H9 (cell line): Measurements from ENCODE around the gene ZFPM1. TPM values are rescaled to one million over a fixed set of nuclear protein-coding genes. Genes with fewer than 3 reads are reported as not detected.

Experiments used
- DNase-seq: peaks from one replicate; pipeline ENCODE4 v3.0.0-alpha.2; 2017
- H2AFZ ChIP-seq: one replicate; pipeline ENCODE4 v1.6.1; 2013; ENCODE audit warnings: mild to moderate bottlenecking, low read length, control low read depth, moderate library complexity
- H2AK5ac ChIP-seq: 2 replicates; pipeline ENCODE4 v1.6.1; 2013; ENCODE audit warnings: low read length, control low read depth, mixed read lengths; ENCODE audit not compliant: insufficient read length
- H2BK120ac ChIP-seq: one replicate; pipeline ENCODE4 v1.6.1; 2013; ENCODE audit warnings: low read depth, mild to moderate bottlenecking, low read length, control low read depth, inconsistent platforms; ENCODE audit not compliant: poor library complexity, severe bottlenecking
- H2BK12ac ChIP-seq: 2 replicates; pipeline ENCODE4 v1.6.1; 2013; ENCODE audit warnings: low read length, control low read depth, mixed read lengths, low read depth; ENCODE audit not compliant: insufficient read length
- H2BK15ac ChIP-seq: 2 replicates; pipeline ENCODE4 v1.6.1; 2013; ENCODE audit warnings: low read depth, low read length, control low read depth
- H2BK20ac ChIP-seq: one replicate; pipeline ENCODE4 v1.6.1; 2013; ENCODE audit warnings: low read depth, mild to moderate bottlenecking, low read length, control low read depth, inconsistent platforms; ENCODE audit not compliant: poor library complexity, severe bottlenecking
- H2BK5ac ChIP-seq: 2 replicates; pipeline ENCODE4 v1.6.1; 2013; ENCODE audit warnings: low read length, control low read depth, mixed read lengths; ENCODE audit not compliant: insufficient read length
- H3K14ac ChIP-seq: 2 replicates; pipeline ENCODE4 v1.6.1; 2013; ENCODE audit warnings: low read length, control low read depth; ENCODE audit not compliant: insufficient read depth
- H3K18ac ChIP-seq: 2 replicates; pipeline ENCODE4 v1.6.1; 2013; ENCODE audit warnings: low read depth, mild to moderate bottlenecking, mixed read lengths, low read length, control low read depth; ENCODE audit not compliant: insufficient read length
- H3K23ac ChIP-seq: 2 replicates; pipeline ENCODE4 v1.6.1; 2013; ENCODE audit warnings: low read length, control low read depth, mixed read lengths, low read depth; ENCODE audit not compliant: insufficient read length
- H3K23me2 ChIP-seq: 2 replicates; pipeline ENCODE4 v1.6.1; 2013; ENCODE audit warnings: low read depth, mild to moderate bottlenecking, mixed read lengths, low read length, control low read depth; ENCODE audit not compliant: insufficient read length, poor library complexity, severe bottlenecking
- H3K27ac ChIP-seq: 2 replicates; pipeline ENCODE4 v1.5.1; 2013; ENCODE audit warnings: low read length, control low read depth, mixed read lengths, low read depth; ENCODE audit not compliant: insufficient read length
- H3K27me3 ChIP-seq: 2 replicates; pipeline ENCODE4 v1.6.1; 2013; ENCODE audit warnings: low read length, control low read depth, inconsistent platforms; ENCODE audit not compliant: insufficient read depth
- H3K4ac ChIP-seq: 2 replicates; pipeline ENCODE4 v1.6.1; 2013; ENCODE audit warnings: low read depth, mild to moderate bottlenecking, control low read depth, inconsistent platforms, low read length, moderate library complexity
- H3K4me1 ChIP-seq: 2 replicates; pipeline ENCODE4 v1.6.1; 2013; ENCODE audit warnings: low read length, control low read depth, inconsistent platforms; ENCODE audit not compliant: insufficient read depth
- H3K4me2 ChIP-seq: 2 replicates; pipeline ENCODE4 v1.6.1; 2013; ENCODE audit warnings: low read length, control low read depth, mixed read lengths; ENCODE audit not compliant: insufficient read length, insufficient read depth
- H3K56ac ChIP-seq: 2 replicates; pipeline ENCODE4 v1.6.1; 2013; ENCODE audit warnings: low read depth, mild to moderate bottlenecking, mixed read lengths, low read length, control low read depth; ENCODE audit not compliant: insufficient read length
- H3K79me1 ChIP-seq: 2 replicates; pipeline ENCODE4 v1.6.1; 2013; ENCODE audit warnings: low read depth, mild to moderate bottlenecking, moderate library complexity, low read length, control low read depth, inconsistent platforms; ENCODE audit not compliant: insufficient read depth, poor library complexity, severe bottlenecking
- H3K79me2 ChIP-seq: 2 replicates; pipeline ENCODE4 v1.6.1; 2013; ENCODE audit warnings: low read length, control low read depth, inconsistent platforms; ENCODE audit not compliant: insufficient read depth
- H3K9ac ChIP-seq: 2 replicates; pipeline ENCODE4 v1.6.1; 2013; ENCODE audit warnings: low read length, control low read depth, mixed read lengths; ENCODE audit not compliant: insufficient read length; ENCODE audit errors: extremely low read depth
- H3K9me3 ChIP-seq: one replicate; pipeline ENCODE4 v1.6.1; 2013; ENCODE audit warnings: low read depth, low read length, inconsistent platforms; ENCODE audit not compliant: control insufficient read depth
- H3T11ph ChIP-seq: one replicate; pipeline ENCODE4 v1.6.1; 2013; ENCODE audit warnings: mild to moderate bottlenecking, low read length, control low read depth, inconsistent platforms
- H4K20me1 ChIP-seq: one replicate; pipeline ENCODE4 v1.6.1; 2013; ENCODE audit not compliant: control insufficient read depth, insufficient read length, insufficient read depth
- H4K5ac ChIP-seq: 2 replicates; pipeline ENCODE4 v1.6.1; 2013; ENCODE audit warnings: low read depth, mild to moderate bottlenecking, mixed read lengths, low read length, control low read depth; ENCODE audit not compliant: insufficient read length
- H4K8ac ChIP-seq: replicated peaks from 2 replicates; pipeline ENCODE4 v1.6.1; 2013; ENCODE audit warnings: low read length, control low read depth, mixed read lengths, low read depth; ENCODE audit not compliant: insufficient read length
- H4K91ac ChIP-seq: 2 replicates; pipeline ENCODE4 v1.6.1; 2013; ENCODE audit warnings: low read depth, mild to moderate bottlenecking, moderate library complexity, mixed read lengths, low read length, control low read depth; ENCODE audit not compliant: insufficient read length
- H3K27ac Mint-ChIP-seq, 3 experiments: 2 replicates in 2 of 3; 3 replicates in 1 of 3; pipeline ENCODE4 v1.8.0; 2020 to 2021; ENCODE audit warnings: mixed read lengths in 3 of 3, mild to moderate bottlenecking in 1 of 3, moderate library complexity in 1 of 3
- H3K27me3 Mint-ChIP-seq: 2 replicates; pipeline ENCODE4 v1.8.0; 2021; ENCODE audit warnings: low read depth, mild to moderate bottlenecking, moderate library complexity, mixed read lengths
- H3K36me3 Mint-ChIP-seq, 3 experiments: 2 replicates in 2 of 3; 3 replicates in 1 of 3; pipeline ENCODE4 v1.8.0; 2020 to 2021; ENCODE audit warnings: low read depth in 3 of 3, mixed read lengths in 3 of 3; ENCODE audit not compliant: insufficient read depth in 1 of 3
- H3K4me1 Mint-ChIP-seq, 2 experiments: 2 replicates each; pipeline ENCODE4 v1.8.0; 2020; ENCODE audit warnings: mixed read lengths in 2 of 2
- H3K4me3 Mint-ChIP-seq, 2 experiments: 2 replicates in 1 of 2; 3 replicates in 1 of 2; pipeline ENCODE4 v1.8.0; 2020 to 2021; ENCODE audit warnings: mild to moderate bottlenecking in 2 of 2, mixed read lengths in 2 of 2, moderate library complexity in 1 of 2
- H3K9me3 Mint-ChIP-seq, 2 experiments: 2 replicates in 1 of 2; 3 replicates in 1 of 2; pipeline ENCODE4 v1.8.0; 2020; ENCODE audit warnings: mild to moderate bottlenecking in 2 of 2, mixed read lengths in 2 of 2, moderate library complexity in 1 of 2
- CTCF ChIP-seq: fragments of 200-600 bp; sonication (generic); conservative IDR thresholded peaks from 3 replicates; pipeline ENCODE4 v1.8.0; 2021; ENCODE audit warnings: antibody characterized with exemption, mild to moderate bottlenecking
- WGBS: extraction: QIAGEN DNeasy Blood & Tissue Kit; methylation state at CpG from one replicate; pipeline ENCODE4 v1.1.7; 2013; ENCODE audit warnings: missing lambda C conversion rate, low lambda C conversion rate, mixed read lengths; ENCODE audit not compliant: insufficient read length; ENCODE audit errors: extremely low coverage; 5-methylcytosine and 5-hydroxymethylcytosine counted together
- total RNA-seq: library from RNA; stranded (reverse); gene quantifications from 2 replicates; pipeline ENCODE4 v1.2.1, GENCODE V29; 2021

ZFPM1 gene
- total RNA-seq, 1 experiment from 2014 or later = 3.6 TPM

- H3K27me3 ChIP-seq = no peaks in the 10 kb centered on the region
- no peaks in the 10 kb centered on the region for H3K9me3 ChIP-seq
- no peaks in the 10 kb centered on the region for H4K20me1 ChIP-seq
- H2BK12ac ChIP-seq = no peak overlapping the region
- no peak overlapping the region for H2BK120ac ChIP-seq
- H4K8ac ChIP-seq = no peak overlapping the region
- H3K14ac ChIP-seq = no peak overlapping the region
- H3K79me2 ChIP-seq = no peaks in the 10 kb centered on the region
- no peaks in the 10 kb centered on the region for H3K36me3 Mint-ChIP-seq
- H3K23ac ChIP-seq = no peak overlapping the region
- H3K4me3 Mint-ChIP-seq = no peak overlapping the region
- no peak overlapping the region for H3K27ac Mint-ChIP-seq
- no peak overlapping the region for H3K27ac ChIP-seq
- H4K5ac ChIP-seq = no peak overlapping the region
- H2BK15ac ChIP-seq = no peak overlapping the region
- TF ChIP-seq CTCF = no peak
- H2AK5ac ChIP-seq = no peak overlapping the region
- H2BK20ac ChIP-seq = no peak overlapping the region
- DNase-seq = no peak
- no CpG with 5 or more reads among the region's 25 CpGs for WGBS
- peaks cover 29% of the 10 kb centered on the region for H3K27me3 Mint-ChIP-seq
- H2AFZ ChIP-seq = no peak overlapping the region
- H3K4me2 ChIP-seq = no peak overlapping the region
- H3K18ac ChIP-seq = no peak overlapping the region
- H3T11ph ChIP-seq = no peak overlapping the region
- no peak overlapping the region for H4K91ac ChIP-seq
- no peaks in the 10 kb centered on the region for H3K23me2 ChIP-seq
- H3K4ac ChIP-seq = no peak overlapping the region
- no peak overlapping the region for H3K9ac ChIP-seq
- H3K4me1 Mint-ChIP-seq = peaks cover 2 to 10% of the 10 kb centered on the region in 2 experiments; a peak in 3 of 4 replicates
- H3K56ac ChIP-seq = no peak overlapping the region
- no peaks in the 10 kb centered on the region for H3K9me3 Mint-ChIP-seq
- H3K79me1 ChIP-seq = no peaks in the 10 kb centered on the region
- no peak overlapping the region for H2BK5ac ChIP-seq
- H3K4me1 ChIP-seq = no peaks in the 10 kb centered on the region
Observed at GRCh38 chr16:88445583-88445960, 7.5 kb upstream of the ZFPM1 start.
